Fibroblast of villous mesenchyme (primary cell): ENCODE measurements around the gene ADAMTS17. TPM values are rescaled to one million over a fixed set of nuclear protein-coding genes. Genes with fewer than 3 reads are reported as not detected.

ENCODE experiments used
- DNase-seq: peaks from one replicate; pipeline ENCODE4 v3.0.0-alpha.2; 2010; ENCODE audit warnings: low read depth
- H3K4me3 ChIP-seq: 2 replicates; pipeline ENCODE4 v1.5.1; 2011; ENCODE audit warnings: low read depth, mild to moderate bottlenecking, low read length
- total RNA-seq: library from RNA; depleted of rRNA; stranded (reverse); fragments of >200 nt; gene quantifications from 2 replicates; pipeline ENCODE4 v1.2.3, GENCODE V29; 2012
- TF ChIP-seq, protein P1 (sequence below): IDR thresholded peaks from 2 replicates; pipeline ENCODE4 v1.5.1; 2012; ENCODE audit warnings: low read depth, mild to moderate bottlenecking, low read length; ENCODE audit not compliant: insufficient read depth

Gene ADAMTS17
- total RNA-seq, 1 donor: under 0.01 TPM

- DNase-seq: peak; percentile 71
- TF ChIP-seq, protein P1, sequence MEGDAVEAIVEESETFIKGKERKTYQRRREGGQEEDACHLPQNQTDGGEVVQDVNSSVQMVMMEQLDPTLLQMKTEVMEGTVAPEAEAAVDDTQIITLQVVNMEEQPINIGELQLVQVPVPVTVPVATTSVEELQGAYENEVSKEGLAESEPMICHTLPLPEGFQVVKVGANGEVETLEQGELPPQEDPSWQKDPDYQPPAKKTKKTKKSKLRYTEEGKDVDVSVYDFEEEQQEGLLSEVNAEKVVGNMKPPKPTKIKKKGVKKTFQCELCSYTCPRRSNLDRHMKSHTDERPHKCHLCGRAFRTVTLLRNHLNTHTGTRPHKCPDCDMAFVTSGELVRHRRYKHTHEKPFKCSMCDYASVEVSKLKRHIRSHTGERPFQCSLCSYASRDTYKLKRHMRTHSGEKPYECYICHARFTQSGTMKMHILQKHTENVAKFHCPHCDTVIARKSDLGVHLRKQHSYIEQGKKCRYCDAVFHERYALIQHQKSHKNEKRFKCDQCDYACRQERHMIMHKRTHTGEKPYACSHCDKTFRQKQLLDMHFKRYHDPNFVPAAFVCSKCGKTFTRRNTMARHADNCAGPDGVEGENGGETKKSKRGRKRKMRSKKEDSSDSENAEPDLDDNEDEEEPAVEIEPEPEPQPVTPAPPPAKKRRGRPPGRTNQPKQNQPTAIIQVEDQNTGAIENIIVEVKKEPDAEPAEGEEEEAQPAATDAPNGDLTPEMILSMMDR: no peak
- no peak overlapping the region for H3K4me3 ChIP-seq
These were observed 308.5 kb downstream of the ADAMTS17 start for GRCh38 chr15:100033140-100033857.

- TF ChIP-seq, protein P1: no peak
- DNase-seq: peak; percentile 52
- no peak overlapping the region for H3K4me3 ChIP-seq
These were observed 309.3 kb downstream of the ADAMTS17 start for GRCh38 chr15:100032358-100033085.

GRCh38 chr15:100031665-100032357, 310.0 kb downstream of the ADAMTS17 start:
- no peak for DNase-seq
- TF ChIP-seq, protein P1: no peak
- no peak overlapping the region for H3K4me3 ChIP-seq

DNA sequence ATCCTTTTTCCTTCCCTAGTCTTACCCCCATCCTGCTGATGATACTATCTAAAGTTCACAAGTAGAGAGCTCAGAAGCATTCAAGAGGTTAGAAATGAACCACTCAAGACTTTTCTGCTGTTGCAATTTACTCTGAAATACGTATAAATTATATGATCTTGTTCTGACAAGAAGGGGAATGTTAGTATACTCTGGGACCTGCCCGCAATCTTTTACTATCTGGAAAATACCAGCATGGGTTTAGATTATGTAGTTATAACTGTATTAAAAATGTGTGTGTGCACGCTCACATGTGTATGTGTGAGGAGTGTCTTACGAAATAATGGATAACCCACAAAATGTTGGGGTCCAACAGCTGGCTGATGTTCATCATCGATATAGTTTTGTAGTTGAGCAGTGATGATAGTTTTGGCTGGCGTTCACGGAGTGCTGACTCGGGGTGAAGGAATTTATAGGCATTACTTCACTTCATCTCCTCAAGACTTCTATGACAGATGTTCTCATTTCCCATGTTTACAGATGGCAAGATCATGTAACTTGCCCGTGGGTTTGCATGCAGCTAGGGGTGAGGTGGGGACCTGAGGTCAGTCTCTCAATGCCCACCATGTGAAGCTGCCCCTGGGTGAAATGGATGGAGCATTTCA, 311.1 kb downstream of the ADAMTS17 start:
- TF ChIP-seq, protein P1: no peak
- peak; percentile 65 for DNase-seq
- H3K4me3 ChIP-seq: no peak overlapping the region

DNA sequence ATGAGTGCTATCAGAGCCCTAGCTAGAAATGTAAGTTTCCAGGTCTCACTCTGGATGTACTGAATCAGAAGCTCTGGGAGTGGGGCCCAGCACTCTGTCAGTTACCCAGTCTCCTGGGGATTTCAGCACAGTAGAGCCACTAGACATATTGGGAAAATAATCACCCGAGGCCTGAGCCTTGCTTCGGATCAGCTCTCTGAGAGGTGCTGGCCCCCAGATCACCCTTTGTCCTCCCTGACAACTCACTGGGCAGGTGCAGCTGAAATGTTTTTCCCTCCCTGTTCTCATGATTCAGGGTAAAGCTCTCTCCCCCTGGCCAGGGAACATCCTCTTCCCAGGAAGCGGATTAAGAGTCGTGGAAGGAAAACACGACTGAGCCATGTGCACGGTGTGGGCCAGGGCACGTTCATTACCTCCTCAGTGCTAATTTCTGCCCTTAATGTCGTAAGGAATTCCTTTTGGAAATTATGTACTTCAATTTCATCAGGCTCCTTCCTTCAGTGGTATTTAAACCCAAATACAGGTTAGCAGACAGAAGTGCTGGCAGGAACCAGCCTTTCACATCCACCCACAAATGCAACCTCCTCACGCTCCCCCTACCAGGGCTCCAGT, 311.8 kb downstream of the ADAMTS17 start:
- no peak overlapping the region for H3K4me3 ChIP-seq
- TF ChIP-seq, protein P1: no peak
- no peak for DNase-seq

DNA sequence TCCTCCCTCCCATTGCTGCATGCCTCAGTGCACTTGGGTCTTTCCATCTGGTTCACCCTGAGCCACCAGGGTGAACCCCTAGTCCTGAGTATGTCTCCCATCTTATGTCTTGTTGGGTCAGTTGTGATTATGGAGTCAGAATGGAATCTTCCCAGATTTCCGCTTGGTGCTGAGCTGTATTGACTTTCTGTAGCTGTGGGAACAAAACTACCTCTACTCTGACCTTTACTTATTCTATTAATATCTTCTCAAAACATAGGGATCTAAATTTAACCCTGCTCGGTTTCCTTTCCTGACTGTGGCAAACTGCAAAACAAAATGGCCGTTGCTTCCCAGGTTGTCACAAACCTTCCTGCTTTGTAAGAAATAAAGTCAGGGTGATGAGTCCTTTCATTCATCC, 312.7 kb downstream of the ADAMTS17 start:
- TF ChIP-seq, protein P1: no peak
- no peak for DNase-seq
- H3K4me3 ChIP-seq: no peak overlapping the region
